Measurements from ENCODE around the gene ACTN2. TPM values are rescaled to one million over a fixed set of nuclear protein-coding genes. Genes with fewer than 3 reads are reported as not detected.

The ACTN2 gene
- total RNA-seq, 4 donors from 2014 or later, result 8.3 TPM; not detected in 3

- no peaks in the 10 kb centered on the region for H3K9me3 ChIP-seq
- no peak for DNase-seq
- no peak overlapping the region for H3K27ac ChIP-seq
- no peak for TF ChIP-seq CTCF (IDR thresholded peaks at IDR 0.05)
- TF ChIP-seq POLR2A (IDR thresholded peaks at IDR 0.05), result no peak
- H3K27me3 ChIP-seq, result no peaks in the 10 kb centered on the region
- H3K4me1 ChIP-seq, result no peaks in the 10 kb centered on the region
- no peak overlapping the region for H3K4me3 ChIP-seq
- H3K36me3 ChIP-seq, result no peaks in the 10 kb centered on the region
Observed at GRCh38 chr1:236746785-236747184, 60.5 kb downstream of the ACTN2 start.

- DNase-seq, result no peak
- no peaks in the 10 kb centered on the region for H3K9me3 ChIP-seq
- H3K27me3 ChIP-seq, result no peaks in the 10 kb centered on the region
Observed at GRCh38 chr1:236747311-236747985, 61.1 kb downstream of the ACTN2 start.

GRCh38 chr1:236748268-236748870 is 62.1 kb downstream of the ACTN2 start:
- H3K4me1 ChIP-seq, result no peaks in the 10 kb centered on the region
- H3K9me3 ChIP-seq, result no peaks in the 10 kb centered on the region
- no peaks in the 10 kb centered on the region for H3K27me3 ChIP-seq
- no peak for TF ChIP-seq CTCF (IDR thresholded peaks at IDR 0.05)
- no peak for TF ChIP-seq POLR2A (IDR thresholded peaks at IDR 0.05)
- no peaks in the 10 kb centered on the region for H3K36me3 ChIP-seq
- H3K27ac ChIP-seq, result no peak overlapping the region
- H3K4me3 ChIP-seq, result no peak overlapping the region
- no peak for DNase-seq

More at GRCh38 chr1:236747311-236747985, 61.1 kb downstream of the ACTN2 start:
- Histone ChIP-seq H3K27ac (no peak overlapping the region), H3K4me1 (no peaks in the 10 kb centered on the region), H3K36me3 (no peaks in the 10 kb centered on the region), H3K4me3 (no peak overlapping the region)
- TF ChIP-seq POLR2A (IDR thresholded peaks at IDR 0.05) (no peak), CTCF (IDR thresholded peaks at IDR 0.05) (no peak)

- no peak for DNase-seq
- no peak overlapping the region for H3K27ac ChIP-seq
- TF ChIP-seq POLR2A (IDR thresholded peaks at IDR 0.05), result no peak
- TF ChIP-seq CTCF (IDR thresholded peaks at IDR 0.05), result no peak
- H3K27me3 ChIP-seq, result no peaks in the 10 kb centered on the region
- no peak overlapping the region for H3K4me3 ChIP-seq
- H3K9me3 ChIP-seq, result no peaks in the 10 kb centered on the region
- H3K36me3 ChIP-seq, result no peaks in the 10 kb centered on the region
- H3K4me1 ChIP-seq, result no peaks in the 10 kb centered on the region
Observed at GRCh38 chr1:236750928-236751327, 64.6 kb downstream of the ACTN2 start.

GRCh38 chr1:236751385-236751784 is 65.1 kb downstream of the ACTN2 start:
- Histone ChIP-seq H3K27me3 (no peaks in the 10 kb centered on the region), H3K36me3 (no peaks in the 10 kb centered on the region), H3K9me3 (no peaks in the 10 kb centered on the region), H3K27ac (no peak overlapping the region), H3K4me3 (no peak overlapping the region), H3K4me1 (no peaks in the 10 kb centered on the region)
- no peak for TF ChIP-seq CTCF (IDR thresholded peaks at IDR 0.05)
- DNase-seq, result no peak
